HepG2 (cell line): ENCODE data around the gene ASTN2. TPM values are rescaled to one million over a fixed set of nuclear protein-coding genes. Genes with fewer than 3 reads are reported as not detected.

Experiments used
- ATAC-seq: fragments of 200-7000 bp; cut with Tn5 transposase; 3 replicates; pipeline ENCODE4 v1.9.1; 2020; ENCODE audit warnings: mild to moderate bottlenecking, moderate library complexity
- BruUV-seq: library from RNA; stranded (reverse); fragments of 400-500 nt; replicated peaks from 2 replicates; lab custom pipeline; 2021; lab: Mats Ljungman, UMichigan
- CTCF ChIA-PET: fragments of 300-600 bp; formaldehyde crosslinking; extraction: SDS; loops from one replicate; lab custom pipeline; 2021; ENCODE audit warnings: low total read pairs, inconsistent platforms, low intra/inter-chr PET ratio; lab: Yijun Ruan, JAX
- POLR2A ChIA-PET: fragments of 350-600 bp; sonication (Branson Sonifier 250); formaldehyde crosslinking; loops from one replicate; lab custom pipeline; 2020; ENCODE audit warnings: antibody characterized with exemption, inconsistent platforms; lab: Yijun Ruan, JAX
- DNase-seq: peaks from one replicate; pipeline ENCODE4 v3.0.0-alpha.2; 2015; ENCODE audit warnings: low spot score
- FAIRE-seq: peaks from 3 replicates; lab custom pipeline; 2011; peaks lifted over from hg19 to GRCh38; lab: Jason Lieb, UNC
- H2AFZ ChIP-seq: one replicate; pipeline ENCODE4 v1.6.1; 2011; ENCODE audit warnings: low read length, inconsistent platforms
- H3K27ac ChIP-seq: fragments of 300-600 bp; 3 replicates; pipeline ENCODE4 v1.8.0; 2011; ENCODE audit warnings: mixed run types, mild to moderate bottlenecking, mixed read lengths, low read length, inconsistent platforms; ENCODE audit not compliant: insufficient read depth; ENCODE audit errors: extremely low read length
- H3K27me3 ChIP-seq, 2 experiments: fragments of 200-600 bp in 1 of 2; 2 replicates in 1 of 2; 3 replicates in 1 of 2; pipeline versions ENCODE4 v1.6.0 to v1.8.0; 2011; ENCODE audit warnings: low read length in 2 of 2, mild to moderate bottlenecking in 2 of 2, moderate library complexity in 2 of 2, inconsistent platforms in 1 of 2; ENCODE audit not compliant: insufficient read depth in 2 of 2, control insufficient read depth in 1 of 2
- H3K36me3 ChIP-seq, 2 experiments: fragments of 200-600 bp in 1 of 2; replicated peaks in 1 of 2; 2 replicates in 1 of 2; 3 replicates in 1 of 2; pipeline versions ENCODE4 v1.5.1 to v1.8.0; 2011; ENCODE audit warnings: low read length in 2 of 2, inconsistent platforms in 1 of 2; ENCODE audit not compliant: insufficient read depth in 2 of 2, control insufficient read depth in 1 of 2
- H3K4me1 ChIP-seq: 2 replicates; pipeline ENCODE4 v1.5.1; 2012; ENCODE audit warnings: low read length, inconsistent platforms; ENCODE audit not compliant: insufficient read depth
- H3K4me2 ChIP-seq: 2 replicates; pipeline ENCODE4 v1.6.0; 2011; ENCODE audit warnings: low read depth, low read length, inconsistent platforms
- H3K4me3 ChIP-seq, 3 experiments: fragments of 200-600 bp in 1 of 3; sonication (generic), shearing (Covaris generic) in 1 of 3; replicated peaks in 1 of 3; 2 replicates each; pipeline ENCODE4 v1.5.1; 2011 to 2016; ENCODE audit warnings: low read length in 3 of 3, inconsistent platforms in 2 of 3, low read depth in 2 of 3, mild to moderate bottlenecking in 2 of 3, control low read depth in 1 of 3, mixed read lengths in 1 of 3; ENCODE audit not compliant: insufficient read depth in 1 of 3
- H3K79me2 ChIP-seq: one replicate; pipeline ENCODE4 v1.6.1; 2011; ENCODE audit warnings: low read length, inconsistent platforms; ENCODE audit not compliant: insufficient read depth
- H3K9ac ChIP-seq: 2 replicates; pipeline ENCODE4 v1.6.0; 2011; ENCODE audit warnings: mild to moderate bottlenecking, low read depth, low read length, inconsistent platforms; ENCODE audit not compliant: insufficient read depth
- H3K9me3 ChIP-seq: 2 replicates; pipeline ENCODE4 v1.5.1; 2012; ENCODE audit warnings: mild to moderate bottlenecking, low read length
- H4K20me1 ChIP-seq: 2 replicates; pipeline ENCODE4 v1.6.0; 2011; ENCODE audit warnings: inconsistent platforms, mild to moderate bottlenecking, low read length, moderate library complexity; ENCODE audit not compliant: insufficient read depth
- ATM ChIP-seq: fragments of 450-650 bp; IDR thresholded peaks from 2 replicates; pipeline ENCODE4 v1.7.1; 2017; ENCODE audit warnings: mild to moderate bottlenecking, borderline replicate concordance
- HNRNPH1 ChIP-seq: fragments of 200-400 bp; formaldehyde crosslinking; optimal IDR thresholded peaks from 2 replicates; pipeline ENCODE3; 2017; ENCODE audit warnings: mild to moderate bottlenecking, low read depth, low read length
- MAFK ChIP-seq, 2 experiments: IDR thresholded peaks in 1 of 2; conservative IDR thresholded peaks in 1 of 2; 2 replicates each; pipeline ENCODE4 v1.6.1; 2011; ENCODE audit warnings: improper control_type of control experiment in 2 of 2, low read length in 2 of 2
- NFE2 ChIP-seq: sonication (generic); formaldehyde crosslinking; IDR thresholded peaks from 2 replicates; pipeline ENCODE4 v1.4.0; 2020; ENCODE audit warnings: missing genetic modification reagents
- NFE2L2 ChIP-seq: fragments of 150-350 bp; IDR thresholded peaks from 2 replicates; pipeline ENCODE4 v1.6.1; 2014; ENCODE audit warnings: low read length
- WGBS: methylation state at CpG from one replicate; pipeline ENCODE4 v1.1.6; 2017; ENCODE audit warnings: low lambda C conversion rate; 5-methylcytosine and 5-hydroxymethylcytosine counted together
- in situ Hi-C: cut with HindIII; loops from 2 replicates; pipeline ENCODE4 v1.10.0; 2017; ENCODE audit warnings: low pct_unique_long_range_greater_than_20kb; ENCODE audit not compliant: extremely low pct_ligation_motif_present
- intact Hi-C: fragments of 100-400 bp; cut with micrococcal nuclease; formaldehyde crosslinking; loops from one replicate; pipeline ENCODE4 v1.10.0; 2022; ENCODE audit not compliant: unreplicated experiment
- polyA plus RNA-seq, 8 experiments: library from polyadenylated mRNA; depleted of rRNA in 3 of 8; stranded (reverse) in 7 of 8; unstranded in 1 of 8; fragments of >200 nt; fragmentation: Illumina TruSeq in 4 of 8; extraction: Trizol in 4 of 8; gene quantifications; 2 replicates each; pipeline versions ENCODE4 v1.2.1 to v1.2.3, GENCODE V29; 2011 to 2016; ENCODE audit warnings: low read depth in 4 of 8, missing spikeins in 1 of 8, mixed read lengths in 1 of 8; ENCODE audit not compliant: insufficient read depth in 1 of 8
- total RNA-seq, 5 experiments: library from RNA; depleted of rRNA; stranded (reverse); fragments of >200 nt; fragmentation: Illumina TruSeq; extraction: Trizol; gene quantifications; 2 replicates each; pipeline ENCODE4 v1.2.3, GENCODE V29; 2016; ENCODE audit warnings: low read depth in 1 of 5
- TF ChIP-seq, protein P1 (sequence below): sonication (generic); formaldehyde crosslinking; IDR thresholded peaks from 2 replicates; pipeline ENCODE4 v1.4.0; 2020; ENCODE audit warnings: mild to moderate bottlenecking, missing genetic modification reagents
- TF ChIP-seq, protein P2 (sequence below): sonication (generic); formaldehyde crosslinking; IDR thresholded peaks from one replicate; pipeline ENCODE4 v1.5.1; 2020; ENCODE audit warnings: mild to moderate bottlenecking, missing genetic modification reagents; ENCODE audit errors: not compliant biosample characterization

Gene ASTN2
- total and polyA plus RNA-seq, 2 of the 13 experiments (the other 11 are each of a cell fraction or from before 2014, with no cell fraction given), result 5.2 to 13.5 TPM

DNA sequence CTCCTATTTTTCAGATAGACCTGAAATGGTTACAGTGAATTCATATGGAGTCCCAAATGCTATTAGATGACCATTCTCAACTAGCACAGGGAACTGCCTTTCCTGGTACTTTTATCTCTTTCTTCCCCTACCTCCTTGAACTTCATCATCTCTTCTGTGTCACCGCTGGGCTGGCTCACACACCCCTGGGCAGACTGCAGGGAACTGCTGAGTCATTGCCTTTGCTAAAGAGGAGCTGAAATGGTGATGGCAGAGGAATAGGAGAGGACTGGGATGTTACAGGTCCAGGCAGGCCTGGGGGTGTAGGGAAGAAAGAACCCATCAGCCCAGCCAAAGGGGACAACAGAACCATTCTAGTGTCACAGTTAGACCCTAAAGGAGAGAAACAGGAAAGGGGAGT is 322.3 kb downstream of the ASTN2 start:
- in situ Hi-C loops, result no loop called here
- Histone ChIP-seq H3K27ac (no peak overlapping the region), H3K9ac (no peak overlapping the region), H2AFZ (no peak overlapping the region), H3K4me2 (no peak overlapping the region), H3K79me2 (no peaks in the 10 kb centered on the region)
- no TSS peak for BruUV-seq
- ATAC-seq (no peak), FAIRE-seq (no peak)
- ChIA-PET CTCF (no interaction called here), POLR2A (no interaction called here)
- WGBS, result 0% methylated on average over 1 of the region's 1 CpG
- TF ChIP-seq, protein P1, sequence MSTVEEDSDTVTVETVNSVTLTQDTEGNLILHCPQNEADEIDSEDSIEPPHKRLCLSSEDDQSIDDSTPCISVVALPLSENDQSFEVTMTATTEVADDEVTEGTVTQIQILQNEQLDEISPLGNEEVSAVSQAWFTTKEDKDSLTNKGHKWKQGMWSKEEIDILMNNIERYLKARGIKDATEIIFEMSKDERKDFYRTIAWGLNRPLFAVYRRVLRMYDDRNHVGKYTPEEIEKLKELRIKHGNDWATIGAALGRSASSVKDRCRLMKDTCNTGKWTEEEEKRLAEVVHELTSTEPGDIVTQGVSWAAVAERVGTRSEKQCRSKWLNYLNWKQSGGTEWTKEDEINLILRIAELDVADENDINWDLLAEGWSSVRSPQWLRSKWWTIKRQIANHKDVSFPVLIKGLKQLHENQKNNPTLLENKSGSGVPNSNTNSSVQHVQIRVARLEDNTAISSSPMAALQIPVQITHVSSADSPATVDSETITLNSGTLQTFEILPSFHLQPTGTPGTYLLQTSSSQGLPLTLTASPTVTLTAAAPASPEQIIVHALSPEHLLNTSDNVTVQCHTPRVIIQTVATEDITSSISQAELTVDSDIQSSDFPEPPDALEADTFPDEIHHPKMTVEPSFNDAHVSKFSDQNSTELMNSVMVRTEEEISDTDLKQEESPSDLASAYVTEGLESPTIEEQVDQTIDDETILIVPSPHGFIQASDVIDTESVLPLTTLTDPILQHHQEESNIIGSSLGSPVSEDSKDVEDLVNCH (CRISPR knock-in tag), result no peak
- TF ChIP-seq ATM (no peak), NFE2L2 (peak; percentile 81), HNRNPH1 (no peak), MAFK (conservative IDR thresholded peaks at IDR 0.05 in 1 of 2, IDR thresholded peaks at IDR 0.05 in 1 of 2; ENCODE audit: low read length in 2 of 2) (peak; percentile 48 to 51), NFE2 (peak; percentile 46; the same call in 1 of the 2 replicates)
- TF ChIP-seq, all 625 proteins: peak for 3
- intact Hi-C loops, result no loop called here
- no peaks in the 10 kb centered on the region for H3K9me3 ChIP-seq
- no peaks in the 10 kb centered on the region for H3K36me3 ChIP-seq
- no peak overlapping the region for H3K4me3 ChIP-seq
- no peak for DNase-seq
- H4K20me1 ChIP-seq, result no peaks in the 10 kb centered on the region
- no peaks in the 10 kb centered on the region for H3K27me3 ChIP-seq
- H3K4me1 ChIP-seq, result no peaks in the 10 kb centered on the region

DNA sequence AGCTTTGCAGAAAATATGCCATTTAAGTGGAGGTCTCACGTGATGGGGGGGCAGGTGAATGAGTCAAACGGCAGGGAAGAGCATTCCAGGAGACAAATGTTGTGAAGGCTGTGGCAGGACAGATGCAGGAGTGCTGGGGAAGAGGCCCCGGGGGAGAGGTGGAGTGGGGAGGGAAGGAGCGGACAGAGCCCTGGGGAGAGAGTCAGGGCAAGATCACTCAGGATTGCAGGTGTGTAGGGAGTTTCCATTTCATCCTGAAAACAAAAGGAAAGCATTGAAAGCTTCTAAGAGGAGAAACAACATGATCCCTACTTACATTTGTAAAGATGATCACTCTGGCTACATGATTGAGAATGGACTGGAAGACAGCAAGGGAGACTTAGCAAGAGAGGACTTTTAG is 323.3 kb downstream of the ASTN2 start:
- Histone ChIP-seq H4K20me1 (no peaks in the 10 kb centered on the region), H3K36me3 (no peaks in the 10 kb centered on the region), H3K4me2 (no peak overlapping the region), H3K27ac (no peak overlapping the region), H3K4me1 (no peaks in the 10 kb centered on the region), H3K9me3 (no peaks in the 10 kb centered on the region), H3K27me3 (no peaks in the 10 kb centered on the region), H3K4me3 (no peak overlapping the region), H2AFZ (no peak overlapping the region), H3K9ac (no peak overlapping the region), H3K79me2 (no peaks in the 10 kb centered on the region)
- DNase-seq, result no peak
- no peak for FAIRE-seq
- CTCF ChIA-PET, result no interaction called here
- no TSS peak for BruUV-seq
- in situ Hi-C loops, result no loop called here
- POLR2A ChIA-PET, result no interaction called here
- no peak for ATAC-seq
- WGBS, result under 1% methylated on average over 4 of the region's 4 CpGs
- intact Hi-C loops, result no loop called here
- TF ChIP-seq, protein P2, sequence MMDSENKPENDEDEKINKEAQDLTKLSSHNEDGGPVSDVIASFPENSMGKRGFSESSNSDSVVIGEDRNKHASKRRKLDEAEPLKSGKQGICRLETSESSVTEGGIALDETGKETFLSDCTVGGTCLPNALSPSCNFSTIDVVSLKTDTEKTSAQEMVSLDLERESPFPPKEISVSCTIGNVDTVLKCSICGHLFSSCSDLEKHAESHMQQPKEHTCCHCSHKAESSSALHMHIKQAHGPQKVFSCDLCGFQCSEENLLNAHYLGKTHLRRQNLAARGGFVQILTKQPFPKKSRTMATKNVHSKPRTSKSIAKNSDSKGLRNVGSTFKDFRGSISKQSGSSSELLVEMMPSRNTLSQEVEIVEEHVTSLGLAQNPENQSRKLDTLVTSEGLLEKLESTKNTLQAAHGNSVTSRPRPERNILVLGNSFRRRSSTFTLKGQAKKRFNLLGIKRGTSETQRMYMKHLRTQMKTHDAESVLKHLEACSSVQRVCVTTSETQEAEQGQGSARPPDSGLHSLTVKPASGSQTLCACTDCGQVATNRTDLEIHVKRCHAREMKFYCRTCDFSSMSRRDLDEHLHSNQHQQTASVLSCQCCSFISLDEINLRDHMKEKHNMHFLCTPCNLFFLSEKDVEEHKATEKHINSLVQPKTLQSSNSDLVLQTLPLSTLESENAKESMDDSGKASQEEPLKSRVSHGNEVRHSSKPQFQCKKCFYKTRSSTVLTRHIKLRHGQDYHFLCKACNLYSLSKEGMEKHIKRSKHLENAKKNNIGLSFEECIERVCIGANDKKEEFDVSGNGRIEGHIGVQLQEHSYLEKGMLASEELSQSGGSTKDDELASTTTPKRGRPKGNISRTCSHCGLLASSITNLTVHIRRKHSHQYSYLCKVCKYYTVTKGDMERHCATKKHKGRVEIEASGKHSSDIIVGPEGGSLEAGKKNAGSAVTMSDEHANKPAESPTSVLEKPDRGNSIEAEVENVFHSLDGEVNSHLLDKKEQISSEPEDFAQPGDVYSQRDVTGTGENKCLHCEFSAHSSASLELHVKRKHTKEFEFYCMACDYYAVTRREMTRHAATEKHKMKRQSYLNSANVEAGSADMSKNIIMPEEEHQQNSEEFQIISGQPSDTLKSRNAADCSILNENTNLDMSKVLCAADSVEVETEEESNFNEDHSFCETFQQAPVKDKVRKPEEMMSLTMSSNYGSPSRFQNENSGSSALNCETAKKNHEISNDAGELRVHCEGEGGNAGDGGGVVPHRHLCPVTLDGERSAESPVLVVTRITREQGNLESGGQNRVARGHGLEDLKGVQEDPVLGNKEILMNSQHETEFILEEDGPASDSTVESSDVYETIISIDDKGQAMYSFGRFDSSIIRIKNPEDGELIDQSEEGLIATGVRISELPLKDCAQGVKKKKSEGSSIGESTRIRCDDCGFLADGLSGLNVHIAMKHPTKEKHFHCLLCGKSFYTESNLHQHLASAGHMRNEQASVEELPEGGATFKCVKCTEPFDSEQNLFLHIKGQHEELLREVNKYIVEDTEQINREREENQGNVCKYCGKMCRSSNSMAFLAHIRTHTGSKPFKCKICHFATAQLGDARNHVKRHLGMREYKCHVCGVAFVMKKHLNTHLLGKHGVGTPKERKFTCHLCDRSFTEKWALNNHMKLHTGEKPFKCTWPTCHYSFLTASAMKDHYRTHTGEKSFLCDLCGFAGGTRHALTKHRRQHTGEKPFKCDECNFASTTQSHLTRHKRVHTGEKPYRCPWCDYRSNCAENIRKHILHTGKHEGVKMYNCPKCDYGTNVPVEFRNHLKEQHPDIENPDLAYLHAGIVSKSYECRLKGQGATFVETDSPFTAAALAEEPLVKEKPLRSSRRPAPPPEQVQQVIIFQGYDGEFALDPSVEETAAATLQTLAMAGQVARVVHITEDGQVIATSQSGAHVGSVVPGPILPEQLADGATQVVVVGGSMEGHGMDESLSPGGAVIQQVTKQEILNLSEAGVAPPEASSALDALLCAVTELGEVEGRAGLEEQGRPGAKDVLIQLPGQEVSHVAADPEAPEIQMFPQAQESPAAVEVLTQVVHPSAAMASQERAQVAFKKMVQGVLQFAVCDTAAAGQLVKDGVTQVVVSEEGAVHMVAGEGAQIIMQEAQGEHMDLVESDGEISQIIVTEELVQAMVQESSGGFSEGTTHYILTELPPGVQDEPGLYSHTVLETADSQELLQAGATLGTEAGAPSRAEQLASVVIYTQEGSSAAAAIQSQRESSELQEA (CRISPR knock-in tag), result no peak
